OCI-LY1 (cell line): ENCODE measurements around the gene EEF2K.

Experiments used
- H2AFZ ChIP-seq: fragments of 200-600 bp; sonication (generic), shearing (Covaris generic); 2 replicates; pipeline ENCODE4 v1.6.0; 2014; ENCODE audit warnings: antibody characterized with exemption, mild to moderate bottlenecking, low read length
- H3F3A ChIP-seq: fragments of 200-600 bp; sonication (generic), shearing (Covaris generic); 2 replicates; pipeline ENCODE4 v1.6.0; 2014; ENCODE audit warnings: mild to moderate bottlenecking, antibody characterized with exemption, low read length, moderate library complexity; ENCODE audit not compliant: insufficient read depth
- H3K27ac ChIP-seq: fragments of 200-600 bp; sonication (generic); 2 replicates; pipeline ENCODE4 v1.5.1; 2014; ENCODE audit warnings: low read length, mixed run types, mild to moderate bottlenecking, low read depth; ENCODE audit not compliant: poor library complexity, severe bottlenecking
- H3K27me3 ChIP-seq: fragments of 200-600 bp; sonication (generic); 2 replicates; pipeline ENCODE4 v1.6.0; 2014; ENCODE audit warnings: antibody characterized with exemption, mild to moderate bottlenecking, low read length, moderate library complexity; ENCODE audit not compliant: insufficient read depth
- H3K36me3 ChIP-seq: fragments of 200-600 bp; sonication (generic); 2 replicates; pipeline ENCODE4 v1.6.1; 2014; ENCODE audit warnings: mild to moderate bottlenecking, antibody characterized with exemption, low read length, moderate library complexity, mixed read lengths; ENCODE audit not compliant: insufficient read depth
- H3K4me1 ChIP-seq: fragments of 200-600 bp; sonication (generic); 2 replicates; pipeline ENCODE4 v1.5.1; 2014; ENCODE audit warnings: mild to moderate bottlenecking, low read length, moderate library complexity; ENCODE audit not compliant: insufficient read depth, severe bottlenecking
- H3K4me2 ChIP-seq: fragments of 200-600 bp; sonication (generic), shearing (Covaris generic); 2 replicates; pipeline ENCODE4 v1.6.1; 2014; ENCODE audit warnings: low read length
- H3K4me3 ChIP-seq: fragments of 200-600 bp; sonication (generic); 2 replicates; pipeline ENCODE4 v1.5.1; 2014; ENCODE audit warnings: low read length, low read depth, mild to moderate bottlenecking, mixed read lengths; ENCODE audit not compliant: poor library complexity, severe bottlenecking
- H3K79me2 ChIP-seq: fragments of 200-600 bp; shearing (Covaris generic); 2 replicates; pipeline ENCODE4 v1.6.1; 2016; ENCODE audit warnings: mixed run types, low read length, mixed read lengths; ENCODE audit not compliant: insufficient read depth
- H3K9ac ChIP-seq: fragments of 200-600 bp; sonication (generic), shearing (Covaris generic); 2 replicates; pipeline ENCODE4 v1.6.1; 2014; ENCODE audit warnings: mild to moderate bottlenecking, low read length, mixed read lengths
- H3K9me2 ChIP-seq: fragments of 200-600 bp; sonication (generic), shearing (Covaris generic); 2 replicates; pipeline ENCODE4 v1.6.1; 2014; ENCODE audit warnings: low read depth, mild to moderate bottlenecking, low read length, mixed read lengths
- H3K9me3 ChIP-seq: fragments of 200-600 bp; shearing (Covaris generic); 2 replicates; pipeline ENCODE4 v1.6.1; 2014; ENCODE audit warnings: low read length, mixed read lengths
- H4K20me1 ChIP-seq: fragments of 200-600 bp; sonication (generic), shearing (Covaris generic); 2 replicates; pipeline ENCODE4 v1.6.0; 2016; ENCODE audit warnings: mild to moderate bottlenecking, low read length; ENCODE audit not compliant: insufficient read depth
- CTCF ChIP-seq: fragments of 200-600 bp; sonication (generic), shearing (Covaris generic); IDR thresholded peaks from 2 replicates; pipeline ENCODE4 v1.5.1; 2017; ENCODE audit warnings: mild to moderate bottlenecking, antibody characterized with exemption, low read length, moderate library complexity, mixed read lengths
- EZH2 ChIP-seq: fragments of 200-600 bp; sonication (generic), shearing (Covaris generic); IDR thresholded peaks from 2 replicates; pipeline ENCODE4 v1.8.0; 2017; ENCODE audit warnings: borderline replicate concordance, mixed run types, mild to moderate bottlenecking, antibody characterized with exemption, low read length, moderate library complexity, mixed read lengths

Gene EEF2K

GRCh38 chr16:22189473-22190080 lies 16.5 kb upstream of the EEF2K start:
- no peaks in the 10 kb centered on the region for H3K79me2 ChIP-seq
- no peaks in the 10 kb centered on the region for H3K9me3 ChIP-seq
- H2AFZ ChIP-seq: 0 out of 2 replicates have a peak overlapping the region, but pooled peaks have one; percentile 32
- H3K36me3 ChIP-seq: no peaks in the 10 kb centered on the region
- peak overlapping the region; percentile 98 for H3K4me2 ChIP-seq
- H3K9me2 ChIP-seq: no peaks in the 10 kb centered on the region
- H3K9ac ChIP-seq: peak overlapping the region; percentile 72
- H3K27ac ChIP-seq: peak overlapping the region; percentile 44
- TF ChIP-seq EZH2 (no peak), CTCF (no peak)
- H3K27me3 ChIP-seq: no peaks in the 10 kb centered on the region
- peak overlapping the region; percentile 80 for H3K4me3 ChIP-seq
- peaks cover 33% of the 10 kb centered on the region for H3K4me1 ChIP-seq
- no peaks in the 10 kb centered on the region for H4K20me1 ChIP-seq
- H3F3A ChIP-seq: no peaks in the 10 kb centered on the region

GRCh38 chr16:22190081-22190775 lies 15.8 kb upstream of the EEF2K start:
- Histone ChIP-seq H3K9ac (peak overlapping the region; percentile 72), H3K27me3 (no peaks in the 10 kb centered on the region), H4K20me1 (no peaks in the 10 kb centered on the region), H3K9me3 (no peaks in the 10 kb centered on the region), H3K36me3 (no peaks in the 10 kb centered on the region), H3K4me2 (peak overlapping the region; percentile 98), H3K9me2 (no peaks in the 10 kb centered on the region), H3K4me3 (peak overlapping the region; percentile 80), H3K4me1 (peaks cover 39% of the 10 kb centered on the region), H3K79me2 (no peaks in the 10 kb centered on the region), H3F3A (no peaks in the 10 kb centered on the region), H2AFZ (0 out of 2 replicates have a peak overlapping the region, but pooled peaks have one; percentile 32), H3K27ac (peak overlapping the region; percentile 44)
- TF ChIP-seq CTCF (no peak), EZH2 (no peak)

DNA sequence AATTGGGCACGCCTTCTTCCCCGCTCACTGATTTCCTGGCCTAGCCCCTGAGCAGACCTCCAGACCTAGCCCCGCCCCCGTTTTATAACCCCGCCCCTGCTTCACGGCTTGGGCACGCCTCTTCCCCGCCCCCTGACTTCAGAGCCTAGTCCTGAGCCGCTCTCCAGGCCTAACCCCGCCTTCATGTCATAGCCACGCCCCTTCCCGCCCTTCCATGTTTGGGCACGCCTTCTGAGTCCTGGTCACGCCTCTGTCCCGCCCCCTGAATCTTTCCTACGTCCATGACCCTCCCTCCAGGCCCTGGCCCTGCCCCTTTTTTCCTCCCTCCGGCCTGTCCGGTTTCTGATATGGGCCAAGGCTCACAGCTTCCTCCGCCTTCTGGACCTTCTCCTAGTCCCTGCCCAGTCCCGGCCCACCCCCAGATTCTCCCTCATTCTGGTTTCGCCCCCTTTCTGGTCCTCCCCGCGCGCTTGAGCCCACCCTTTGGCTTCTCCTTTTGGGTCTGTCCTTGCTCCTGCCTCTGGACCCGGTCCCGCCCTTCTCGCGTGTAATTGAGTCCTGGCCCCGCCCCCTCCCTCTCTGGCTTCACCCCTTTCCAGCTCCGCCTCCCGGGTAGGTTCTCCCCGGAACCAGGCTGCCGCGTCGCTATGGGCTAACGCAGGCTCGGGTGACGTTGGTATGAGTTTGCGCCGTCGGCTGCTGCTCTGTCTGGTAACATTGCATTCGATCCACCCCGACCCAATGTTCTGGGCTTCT lies 15.1 kb upstream of the EEF2K start:
- peaks cover 42% of the 10 kb centered on the region for H3K4me1 ChIP-seq
- H4K20me1 ChIP-seq: no peaks in the 10 kb centered on the region
- H3F3A ChIP-seq: no peaks in the 10 kb centered on the region
- no peaks in the 10 kb centered on the region for H3K9me2 ChIP-seq
- H3K9me3 ChIP-seq: no peaks in the 10 kb centered on the region
- peak overlapping the region; percentile 81 for H3K4me2 ChIP-seq
- no peak overlapping the region for H2AFZ ChIP-seq
- no peaks in the 10 kb centered on the region for H3K27me3 ChIP-seq
- H3K27ac ChIP-seq: peak overlapping the region; percentile 91
- TF ChIP-seq EZH2 (no peak), CTCF (no peak)
- peak overlapping the region; percentile 77 for H3K9ac ChIP-seq
- H3K36me3 ChIP-seq: no peaks in the 10 kb centered on the region
- H3K79me2 ChIP-seq: no peaks in the 10 kb centered on the region
- H3K4me3 ChIP-seq: peak overlapping the region; percentile 80
